Stimulated activated CD8-positive, alpha-beta memory T cell treated with anti-CD3 and anti-CD28 coated beads, Interleukin-15, amount 100 ng/mL, for 48 hours (primary cell): ENCODE measurements around the gene KRTAP10-10.
"Not testable (repeated sequence)": the region's sequence is repeated elsewhere in the genome, so short reads cannot be mapped to it uniquely, and the experiment has no call there.

ENCODE experiments used
- DNase-seq, 2 donors: peaks; one replicate each; pipeline ENCODE4 v3.0.0-alpha.2; 2020; ENCODE audit warnings: low read depth in 2 of 2

The KRTAP10-10 gene, protein sequence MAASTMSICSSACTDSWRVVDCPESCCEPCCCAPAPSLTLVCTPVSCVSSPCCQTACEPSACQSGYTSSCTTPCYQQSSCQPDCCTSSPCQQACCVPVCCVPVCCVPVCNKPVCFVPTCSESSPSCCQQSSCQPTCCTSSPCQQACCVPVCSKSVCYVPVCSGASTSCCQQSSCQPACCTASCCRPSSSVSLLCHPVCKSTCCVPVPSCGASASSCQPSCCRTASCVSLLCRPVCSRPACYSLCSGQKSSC

DNA sequence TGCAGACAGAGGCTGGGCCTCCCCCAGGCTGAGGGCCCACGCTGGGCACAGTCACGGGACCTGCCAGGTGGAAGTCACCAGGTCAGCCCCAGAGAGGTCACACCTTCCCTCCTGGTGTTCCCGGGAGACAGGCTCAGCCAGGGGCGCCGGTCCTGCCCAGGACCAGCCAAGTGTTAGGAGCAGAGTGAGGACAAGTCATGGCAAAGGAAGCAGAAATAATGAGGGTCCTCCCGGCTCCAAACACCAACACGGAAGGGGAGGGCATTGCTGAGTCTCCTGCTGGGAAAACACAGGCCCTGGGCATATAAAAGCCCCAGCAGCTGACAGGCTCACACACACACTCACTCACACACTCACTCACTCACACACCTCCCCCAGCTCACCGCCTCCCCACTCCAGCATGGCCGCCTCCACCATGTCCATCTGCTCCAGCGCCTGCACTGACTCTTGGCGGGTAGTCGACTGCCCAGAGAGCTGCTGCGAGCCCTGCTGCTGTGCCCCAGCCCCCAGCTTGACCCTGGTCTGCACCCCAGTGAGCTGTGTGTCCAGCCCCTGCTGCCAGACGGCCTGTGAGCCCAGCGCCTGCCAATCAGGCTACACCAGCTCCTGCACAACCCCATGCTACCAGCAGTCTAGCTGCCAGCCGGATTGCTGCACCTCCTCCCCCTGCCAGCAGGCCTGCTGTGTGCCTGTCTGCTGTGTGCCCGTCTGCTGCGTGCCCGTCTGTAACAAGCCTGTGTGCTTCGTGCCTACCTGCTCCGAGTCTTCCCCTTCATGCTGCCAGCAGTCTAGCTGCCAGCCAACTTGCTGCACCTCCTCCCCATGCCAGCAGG, at the start of gene KRTAP10-10:
Gene KRTAP10-10, plus strand, starts transcription at position 339 of the 833 bp plus-strand sequence. Its CDS starts 62 bp downstream, at position 401.
- no peak for DNase-seq

DNA sequence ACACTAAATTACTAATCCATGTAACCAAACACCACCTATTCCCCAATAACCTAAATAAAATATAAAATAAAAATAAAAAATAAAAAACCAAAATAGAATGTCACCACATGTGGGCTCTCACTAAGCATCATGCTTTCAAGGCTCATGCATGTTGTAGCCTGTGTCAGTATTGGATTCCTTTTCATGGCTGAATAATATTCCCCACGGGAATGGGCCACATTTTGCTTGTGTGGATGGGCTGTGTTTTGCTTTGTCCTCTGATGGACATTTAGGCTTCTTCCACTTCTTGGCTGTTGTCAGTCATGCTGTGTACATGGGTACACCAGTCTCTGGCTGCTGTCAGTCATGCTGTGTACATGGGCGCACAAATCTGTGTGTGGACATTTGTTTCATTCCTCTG, 48.1 kb upstream of the KRTAP10-10 start:
- no peak for DNase-seq

DNA sequence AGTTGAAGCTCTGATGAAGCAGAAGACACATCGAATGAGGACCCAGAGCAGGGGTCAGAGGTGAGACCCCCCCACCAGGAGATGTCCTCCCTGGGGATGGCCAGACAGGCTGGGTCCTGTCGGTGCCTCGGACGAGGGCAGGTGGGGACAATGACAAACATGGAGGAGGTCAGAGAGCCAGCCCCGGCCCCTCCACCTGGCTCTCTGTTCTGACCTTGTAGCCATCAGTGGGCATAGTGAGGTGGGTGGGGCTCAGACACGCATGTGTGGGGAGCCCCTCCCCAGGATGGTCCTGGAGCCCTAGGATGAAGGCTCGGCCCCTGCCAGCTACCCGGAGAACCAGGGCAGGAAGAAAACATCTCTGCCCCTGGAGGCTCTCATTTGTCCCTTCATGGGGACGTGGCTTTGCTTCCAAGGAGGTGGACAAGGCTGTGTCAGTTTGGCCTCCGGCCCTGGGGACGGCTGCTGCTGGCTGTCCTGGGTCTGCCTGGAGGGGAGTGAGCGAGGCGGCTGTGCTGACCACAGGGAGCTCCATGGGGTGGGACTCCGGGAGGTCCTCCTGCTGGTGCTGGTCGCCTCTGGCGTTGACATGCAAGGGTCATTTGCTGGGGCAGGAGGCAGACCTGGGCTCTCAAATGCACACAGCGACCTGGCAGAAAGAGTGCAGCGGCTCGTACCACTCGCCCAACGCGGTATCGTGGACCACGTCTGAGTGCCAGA, 47.4 kb upstream of the KRTAP10-10 start:
- DNase-seq: no peak

DNA sequence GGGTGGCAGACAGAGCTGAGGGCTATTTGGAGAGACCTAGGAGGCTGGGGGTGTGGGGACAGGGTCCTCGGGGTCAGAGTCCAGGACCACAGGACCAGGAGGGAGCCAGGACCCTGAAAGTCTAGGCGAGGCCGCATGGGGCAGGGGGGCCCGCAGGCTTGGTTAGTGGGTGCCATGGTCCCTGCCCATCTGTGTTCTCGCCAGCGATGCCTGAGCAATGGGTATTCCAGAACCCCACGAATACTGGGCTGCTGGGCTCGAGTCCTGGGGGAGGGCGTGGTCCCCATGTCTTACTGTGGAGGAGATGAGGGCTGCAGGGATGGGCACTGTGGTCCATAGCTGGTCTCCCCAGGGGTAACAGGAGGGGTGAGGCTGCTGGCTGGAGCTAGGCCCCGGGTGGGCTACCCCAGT, 46.8 kb upstream of the KRTAP10-10 start:
- no peak for DNase-seq

DNA sequence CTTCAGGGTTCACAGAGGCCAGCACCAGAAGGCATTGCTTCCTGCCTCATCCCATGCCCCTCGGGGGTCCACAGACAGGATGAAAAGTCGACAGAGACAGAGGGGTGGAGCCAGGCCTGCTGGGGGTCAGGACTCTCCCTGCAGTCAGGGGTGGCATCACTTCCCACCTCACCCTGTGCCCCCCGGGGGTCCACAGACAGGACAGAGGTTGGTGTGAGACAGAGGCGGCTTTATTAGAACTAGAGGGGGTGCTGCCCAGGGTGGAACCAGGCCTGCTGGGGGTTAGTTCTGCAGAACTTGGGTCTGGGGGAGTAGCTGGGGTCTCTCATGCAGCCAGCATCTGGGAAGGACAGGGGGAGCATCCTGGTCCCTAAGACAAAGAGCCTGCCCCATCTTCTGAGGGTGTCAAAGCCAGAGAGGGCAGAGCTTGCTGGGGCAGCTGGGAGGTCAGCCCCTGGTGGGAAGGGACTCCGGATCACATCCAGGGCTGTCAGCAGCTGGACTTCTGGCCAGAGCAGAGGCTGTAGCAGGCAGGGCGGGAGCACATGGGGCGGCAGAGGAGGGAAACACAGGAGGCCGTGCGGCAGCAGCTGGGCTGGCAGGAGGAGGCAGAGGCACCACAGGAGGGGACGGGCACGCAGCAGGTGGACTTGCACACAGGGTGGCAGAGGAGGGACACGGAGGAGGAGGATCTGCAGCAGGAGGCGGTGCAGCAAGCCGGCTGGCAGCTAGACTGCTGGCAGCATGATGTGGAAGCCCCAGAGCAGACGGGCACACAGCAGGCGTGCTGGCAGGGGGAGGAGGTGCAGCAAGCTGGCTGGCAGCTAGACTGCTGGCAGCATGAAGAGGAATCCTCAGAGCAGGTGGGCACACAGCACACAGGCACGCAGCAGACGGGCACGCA, 46.0 kb upstream of the KRTAP10-10 start:
- not testable (repeated sequence) for DNase-seq

DNA sequence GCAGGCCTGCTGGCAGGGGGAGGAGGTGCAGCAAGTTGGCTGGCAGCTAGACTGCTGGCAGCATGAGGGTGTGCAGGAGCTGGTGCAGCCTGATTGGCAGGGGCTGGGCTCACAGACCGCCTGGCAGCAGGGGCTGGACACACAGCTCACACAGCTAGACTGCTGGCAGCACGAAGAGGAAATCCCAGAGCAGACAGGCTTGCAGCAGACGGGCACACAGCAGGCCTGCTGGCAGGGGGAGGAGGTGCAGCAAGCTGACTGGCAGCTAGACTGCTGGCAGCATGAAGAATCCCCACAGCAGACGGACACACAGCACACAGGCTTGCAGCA, 45.4 kb upstream of the KRTAP10-10 start:
- not testable (repeated sequence) for DNase-seq

DNA sequence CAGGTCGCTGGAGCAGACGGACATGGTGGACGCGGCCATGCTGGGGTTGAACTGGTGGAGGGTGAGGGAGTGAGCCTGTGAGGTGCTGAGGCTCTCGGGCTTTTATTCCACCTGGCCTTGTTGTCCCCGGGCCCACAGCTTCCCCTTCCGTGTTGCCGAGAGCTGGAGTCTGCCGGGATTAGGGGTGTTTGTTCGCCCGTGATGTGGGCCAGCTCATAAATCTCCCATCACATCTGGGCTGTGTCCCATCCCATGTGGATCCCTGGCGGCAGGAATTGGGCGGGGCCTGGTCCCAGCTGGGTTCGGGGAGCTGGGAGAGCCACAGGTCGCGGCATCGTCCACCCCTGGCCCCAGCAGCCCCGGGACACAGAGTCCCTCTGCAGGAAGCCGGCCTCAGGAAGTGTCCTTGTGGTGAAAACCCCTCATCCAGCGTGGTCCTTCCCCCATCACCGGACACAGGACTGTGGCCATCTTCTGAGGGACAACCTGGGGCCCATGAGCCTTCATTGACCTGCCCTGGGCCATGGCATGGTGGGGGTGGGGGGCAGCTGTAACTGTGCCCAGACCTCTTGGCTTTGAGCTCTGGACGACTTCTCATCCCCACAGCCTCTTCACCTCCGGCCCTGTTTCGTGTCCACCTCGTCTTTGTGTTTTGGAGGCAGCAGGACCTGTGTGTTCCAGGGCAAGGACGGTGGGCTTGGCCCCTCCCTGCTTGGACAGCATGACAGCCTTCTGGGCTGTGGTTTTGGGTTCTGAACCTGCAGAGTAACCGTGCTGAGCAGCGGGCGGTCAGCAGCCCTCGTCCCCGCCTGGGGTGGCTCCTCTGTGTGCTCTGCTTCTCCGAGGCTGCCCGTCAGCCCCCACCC, 44.5 kb upstream of the KRTAP10-10 start, which contains the start of gene KRTAP10-6:
Gene KRTAP10-6, minus strand, starts transcription at position 60 of the 866 bp plus-strand sequence. Its CDS starts 21 bp downstream, at position 39.
- DNase-seq: no peak

DNA sequence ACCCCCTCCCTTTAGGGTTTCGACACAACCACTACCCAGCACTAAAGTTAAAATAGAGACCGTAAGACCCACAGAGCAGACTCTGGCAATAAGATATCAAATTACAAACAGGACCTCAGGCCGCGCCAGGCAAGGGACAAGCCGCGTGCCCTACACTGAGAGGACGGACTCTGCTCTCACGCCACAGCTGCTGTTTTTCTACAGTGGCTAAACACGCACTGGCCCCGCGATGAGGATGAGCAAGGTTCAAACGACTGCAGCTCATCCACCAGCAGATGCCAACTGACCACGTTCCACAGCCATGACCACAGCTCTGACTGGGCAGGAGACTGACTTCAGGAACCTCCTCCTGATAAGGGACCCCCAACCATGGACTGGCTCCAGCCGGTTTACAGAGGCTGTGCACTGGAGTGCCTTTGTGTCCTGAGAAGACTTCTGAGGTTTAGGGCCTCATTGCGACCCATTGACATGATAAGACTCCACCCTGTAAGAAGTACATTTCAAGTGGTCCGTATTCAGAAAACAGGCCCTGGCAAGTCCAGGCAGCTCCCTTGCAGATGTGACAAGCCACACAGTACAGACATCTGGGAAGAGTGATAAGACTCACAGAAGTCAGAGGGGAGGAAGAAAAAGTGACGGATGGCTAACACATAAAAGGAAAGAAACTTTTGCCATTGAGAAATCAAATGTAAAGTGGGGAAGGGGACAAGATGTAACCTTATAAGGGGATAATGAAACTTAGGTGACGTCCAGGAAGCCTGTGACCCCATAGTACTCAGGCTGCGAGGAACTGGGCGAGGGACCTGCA, 43.4 kb upstream of the KRTAP10-10 start:
- no peak for DNase-seq

DNA sequence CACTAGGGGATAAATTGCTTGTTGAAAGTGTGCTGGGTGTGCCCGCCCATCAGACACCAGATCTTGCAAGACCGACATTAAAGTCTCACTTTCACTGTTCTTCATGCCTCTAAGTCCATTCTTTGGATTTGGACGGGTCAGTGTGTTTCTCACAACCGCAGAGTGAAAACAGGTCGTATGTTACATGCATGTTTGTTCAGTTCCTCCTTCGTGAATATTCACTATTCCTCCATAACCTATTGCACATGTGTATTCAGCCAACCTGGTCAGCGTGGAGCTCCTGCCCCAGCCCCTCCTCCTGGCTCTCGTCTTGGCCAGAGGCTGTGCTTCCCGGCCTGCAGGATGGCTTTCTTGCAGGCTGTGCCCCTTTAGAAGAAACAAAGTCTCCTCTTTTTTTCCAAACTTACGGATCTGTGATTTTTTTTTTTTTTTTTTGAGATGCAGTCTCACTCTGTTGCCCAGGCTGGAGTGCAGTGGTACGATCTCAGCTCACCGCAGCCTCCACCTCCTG, 42.7 kb upstream of the KRTAP10-10 start:
- no peak for DNase-seq

DNA sequence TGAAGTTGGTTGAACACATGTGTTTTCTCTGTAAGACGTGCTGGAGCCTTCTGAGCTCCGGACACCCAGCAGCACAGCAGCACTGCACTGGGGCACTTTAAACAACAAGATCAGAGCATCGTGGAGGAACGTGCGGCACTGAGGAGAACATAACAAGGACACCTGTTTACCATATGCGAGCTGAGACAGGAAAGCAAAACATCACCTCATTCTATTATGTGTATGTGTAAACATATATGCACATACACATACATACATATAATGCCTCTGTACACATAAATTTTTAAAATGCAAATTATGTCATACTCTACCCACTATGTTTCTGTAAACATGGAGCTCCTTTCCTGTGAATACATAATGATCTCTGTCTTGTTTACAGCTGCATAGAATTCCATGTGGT, 41.6 kb upstream of the KRTAP10-10 start:
- DNase-seq: no peak

DNA sequence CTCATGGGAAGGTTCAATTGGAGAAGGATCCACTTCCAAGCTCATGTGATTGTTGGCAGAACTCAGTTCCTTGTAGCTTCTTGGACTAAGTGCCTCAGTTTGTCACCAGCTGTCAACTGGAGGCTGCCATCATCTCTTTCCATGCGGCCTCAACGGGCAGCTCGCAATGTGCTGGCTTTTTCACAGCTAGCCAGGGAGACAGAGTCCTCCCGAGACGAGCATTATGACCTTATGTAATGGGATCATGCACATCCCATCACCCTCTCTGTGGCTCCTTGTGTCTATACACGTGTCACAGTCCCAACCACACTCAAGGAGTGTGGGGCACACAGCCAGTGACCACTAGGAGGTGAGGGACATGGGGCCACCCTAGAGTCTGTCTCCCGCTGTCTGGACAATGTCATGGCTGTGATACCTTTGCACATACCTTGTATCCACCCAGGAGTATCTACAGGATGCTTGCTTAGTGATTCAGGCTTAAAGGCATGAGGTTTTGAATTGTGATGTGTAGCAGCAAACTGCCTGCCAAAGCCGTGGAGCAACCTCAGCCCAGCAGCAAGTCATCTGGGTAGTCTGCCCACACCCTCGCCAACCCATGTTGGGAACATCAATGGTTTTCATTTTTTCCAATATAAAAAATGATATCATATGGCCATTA, 41.0 kb upstream of the KRTAP10-10 start:
- DNase-seq: no peak

DNA sequence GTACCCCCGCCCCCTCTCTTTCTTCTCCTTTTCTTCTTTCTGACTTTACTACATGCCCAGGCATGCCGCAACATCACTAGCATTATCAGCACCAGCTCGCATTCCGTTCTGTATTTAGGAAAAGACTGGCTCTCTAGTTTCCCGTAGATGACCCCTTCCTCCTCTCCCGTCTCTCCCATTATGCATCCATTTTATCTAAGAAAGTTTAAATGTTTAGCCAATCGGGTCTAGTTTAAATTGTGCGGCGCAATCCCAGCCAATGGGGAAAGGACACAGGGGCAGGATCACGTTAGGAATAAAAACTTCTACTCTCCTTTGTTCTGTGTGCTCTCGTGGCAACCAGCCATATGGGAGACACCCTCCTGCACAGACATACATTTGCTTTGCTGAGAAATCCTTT, 39.1 kb upstream of the KRTAP10-10 start:
- no peak for DNase-seq

DNA sequence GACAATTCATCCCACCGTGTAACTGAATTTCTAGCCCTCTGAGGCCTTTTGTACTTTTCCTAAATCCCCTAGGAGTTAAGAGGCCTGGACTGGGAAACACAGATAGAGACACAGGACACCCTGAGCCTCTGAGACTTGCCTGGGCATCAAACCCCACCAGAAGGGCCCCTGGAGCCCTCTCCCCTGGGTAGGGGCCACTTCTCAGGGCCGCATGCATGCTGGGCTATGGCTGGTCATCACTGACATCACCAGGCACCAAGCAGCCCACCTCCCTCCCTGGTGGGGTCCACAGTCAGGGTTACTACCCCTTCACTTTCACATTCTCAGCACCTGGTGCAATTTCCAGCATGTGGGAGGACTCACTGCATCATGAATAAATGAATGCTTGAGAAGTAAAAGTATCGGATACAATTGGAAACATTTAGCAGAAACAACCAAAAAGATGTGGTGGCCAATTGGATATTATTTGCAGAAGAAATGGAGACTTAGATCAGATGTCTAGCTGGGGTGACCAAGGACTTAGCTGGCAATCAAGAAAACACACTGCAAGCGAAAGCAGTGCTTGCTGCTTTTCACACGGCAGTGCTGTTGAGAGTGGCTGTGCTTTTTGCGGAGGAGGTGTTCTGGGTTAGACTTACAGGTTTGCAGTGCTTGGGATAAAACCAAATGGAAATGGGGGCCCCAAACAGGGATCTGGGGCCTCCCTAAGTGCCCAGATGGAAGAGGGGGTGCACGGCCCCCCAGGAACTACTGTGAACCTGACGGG, 37.7 kb upstream of the KRTAP10-10 start:
- DNase-seq: no peak

DNA sequence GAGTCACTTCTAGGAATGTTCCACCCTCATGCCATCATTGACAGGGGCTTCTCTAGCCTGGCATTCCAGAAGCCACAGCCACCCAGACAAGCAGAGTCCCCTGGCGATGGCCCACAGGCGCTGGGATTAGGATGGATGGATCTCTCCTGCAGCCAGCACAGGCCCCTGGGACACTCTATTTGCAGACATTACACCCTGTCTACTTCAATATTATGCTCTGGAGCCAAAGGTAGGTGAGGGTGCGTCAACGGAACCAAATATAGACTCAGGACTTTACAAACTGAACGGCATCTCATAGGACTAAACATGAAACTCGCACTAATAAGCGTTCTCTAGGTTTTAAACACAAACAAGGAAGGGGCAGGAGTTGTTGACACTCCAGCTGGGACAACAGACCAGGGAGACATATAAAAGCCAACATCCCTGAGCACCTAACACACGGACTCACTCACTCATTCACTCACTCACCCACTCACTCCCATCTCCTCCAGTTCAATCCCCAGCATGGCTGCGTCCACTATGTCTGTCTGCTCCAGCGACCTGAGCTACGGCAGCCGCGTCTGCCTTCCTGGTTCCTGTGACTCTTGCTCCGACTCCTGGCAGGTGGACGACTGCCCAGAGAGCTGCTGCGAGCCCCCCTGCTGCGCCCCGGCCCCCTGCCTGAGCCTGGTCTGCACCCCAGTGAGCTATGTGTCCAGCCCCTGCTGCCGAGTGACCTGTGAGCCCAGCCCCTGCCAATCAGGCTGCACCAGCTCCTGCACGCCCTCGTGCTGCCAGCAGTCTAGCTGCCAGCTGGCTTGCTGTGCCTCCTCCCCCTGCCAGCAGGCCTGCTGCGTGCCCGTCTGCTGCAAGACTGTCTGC, 36.8 kb upstream of the KRTAP10-10 start, which contains the start of gene KRTAP10-7:
Gene KRTAP10-7, plus strand, starts transcription at position 480 of the 861 bp plus-strand sequence. Its CDS starts 25 bp downstream, at position 505.
- DNase-seq: not testable (repeated sequence)

DNA sequence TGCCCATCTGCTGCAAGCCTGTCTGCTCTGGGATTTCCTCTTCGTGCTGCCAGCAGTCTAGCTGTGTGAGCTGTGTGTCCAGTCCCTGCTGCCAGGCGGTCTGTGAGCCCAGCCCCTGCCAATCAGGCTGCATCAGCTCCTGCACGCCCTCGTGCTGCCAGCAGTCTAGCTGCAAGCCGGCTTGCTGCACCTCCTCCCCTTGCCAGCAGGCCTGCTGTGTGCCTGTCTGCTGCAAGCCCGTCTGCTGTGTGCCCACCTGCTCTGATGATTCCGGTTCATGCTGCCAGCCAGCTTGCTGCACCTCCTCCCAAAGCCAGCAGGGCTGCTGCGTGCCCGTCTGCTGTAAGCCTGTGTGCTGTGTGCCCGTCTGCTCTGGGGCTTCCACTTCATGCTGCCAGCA, 36.1 kb upstream of the KRTAP10-10 start:
- not testable (repeated sequence) for DNase-seq

DNA sequence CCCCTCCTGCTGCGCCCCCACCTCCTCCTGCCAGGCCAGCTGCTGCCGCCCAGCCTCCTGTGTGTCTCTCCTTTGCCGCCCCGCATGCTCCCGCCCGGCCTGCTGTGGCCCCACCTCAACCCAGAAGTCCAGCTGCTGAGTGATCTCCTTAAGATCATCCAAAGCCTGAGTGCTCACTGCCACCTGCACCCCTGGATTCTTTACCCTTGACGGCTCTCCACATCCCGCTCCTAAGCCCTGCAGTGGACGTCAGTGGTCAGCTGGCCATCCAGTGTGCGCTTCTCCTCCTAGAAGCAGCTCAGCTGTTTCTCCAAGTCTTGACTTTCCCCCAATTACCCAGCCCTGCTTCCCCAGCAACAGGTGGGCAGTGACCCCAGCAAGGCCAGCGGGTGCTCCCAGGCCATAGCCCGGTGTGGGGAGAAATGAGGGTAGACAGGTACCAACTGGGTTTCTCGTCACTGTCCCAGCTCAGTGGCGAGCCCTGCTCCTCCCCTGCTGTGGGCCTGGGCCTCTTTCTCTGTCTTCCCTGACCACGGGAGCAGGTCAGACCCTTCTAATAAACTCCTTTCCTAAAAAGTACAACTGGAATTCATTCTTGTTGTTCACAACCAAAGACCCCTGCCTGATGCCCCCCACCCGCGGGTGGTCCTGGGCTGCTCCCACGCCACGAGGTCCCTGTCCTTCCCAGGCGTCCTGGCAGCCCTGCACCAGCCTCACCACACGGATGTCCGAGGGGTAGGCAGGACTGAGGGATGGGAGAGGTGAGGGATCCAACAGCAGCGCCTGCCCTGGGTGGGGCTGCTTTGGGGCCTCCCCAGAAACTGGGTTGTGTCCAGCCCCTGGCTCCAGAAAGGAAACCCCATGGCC, 35.3 kb upstream of the KRTAP10-10 start:
- DNase-seq: no peak
